HG03354 (cell line): Measurements from ENCODE around the gene ICA1L.
A peak's percentile ranks its signal among the peaks of the same experiment; 100 is the strongest.
"Not testable (repeated sequence)": the region's sequence is repeated elsewhere in the genome, so short reads cannot be mapped to it uniquely, and the experiment has no call there.

Experiments used
- ATAC-seq: cut with Tn5 transposase; IDR thresholded peaks from one replicate; pipeline ENCODE4 v1.9.1; 2021; ENCODE audit warnings: mild to moderate bottlenecking; ENCODE audit not compliant: unreplicated experiment, poor library complexity, severe bottlenecking

ICA1L gene

DNA sequence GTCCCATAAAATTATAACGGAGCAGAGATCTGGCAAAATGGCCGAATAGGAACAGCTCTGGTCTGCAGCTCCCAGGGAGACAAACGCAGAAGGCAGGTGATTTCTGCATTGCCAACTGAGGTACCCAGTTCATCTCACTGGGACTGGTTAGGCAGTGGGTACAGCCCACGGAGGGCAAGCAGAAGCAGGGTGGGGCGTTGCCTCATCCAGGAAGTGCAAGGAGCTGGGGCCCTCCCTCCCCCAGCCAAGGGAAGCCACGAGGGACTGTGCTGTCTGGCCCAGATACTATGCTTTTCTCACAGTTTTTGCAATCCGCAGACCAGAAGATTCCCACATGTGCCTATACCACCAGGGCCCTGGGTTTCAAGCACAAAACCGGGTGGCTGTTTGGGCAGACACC, 22.8 kb downstream of the ICA1L start:
- no peak for ATAC-seq

DNA sequence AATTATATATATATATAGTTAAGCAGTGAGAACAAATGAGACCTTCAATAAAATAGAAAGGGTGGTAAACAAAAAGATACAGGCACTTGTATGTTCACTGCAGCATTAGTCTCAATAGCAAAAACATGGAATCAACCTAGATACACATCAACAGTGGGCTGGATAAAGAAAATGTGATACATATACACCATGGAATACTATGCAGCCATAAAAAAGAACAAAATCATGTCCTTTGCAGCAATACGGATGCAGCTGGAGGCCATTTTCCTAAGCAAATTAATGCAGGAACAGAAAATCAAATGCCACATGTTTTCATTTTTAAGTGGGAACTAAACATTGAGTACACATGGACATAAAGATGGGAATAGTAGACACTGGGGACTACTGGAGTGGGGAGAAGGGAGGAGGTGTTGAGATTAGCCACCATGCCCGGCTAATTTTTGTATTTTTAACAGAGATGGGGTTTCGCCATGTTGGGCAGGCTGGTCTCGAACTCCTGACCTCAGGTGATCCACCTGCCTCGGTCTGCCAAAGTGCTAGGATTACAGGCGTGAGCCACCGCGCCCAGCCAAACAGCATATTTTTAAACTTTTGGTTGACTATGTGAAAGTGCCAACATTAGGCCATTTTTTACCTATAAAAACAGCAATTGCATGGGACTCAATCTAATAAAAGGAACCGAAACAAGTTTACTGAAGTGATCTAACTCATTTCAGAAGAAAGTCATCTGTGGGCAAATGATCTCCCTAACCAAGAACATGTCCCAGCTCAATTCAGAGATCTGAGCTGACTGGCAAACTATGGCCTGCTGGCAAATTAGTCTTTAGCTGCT, 23.7 kb downstream of the ICA1L start:
- ATAC-seq: peak; percentile 52

DNA sequence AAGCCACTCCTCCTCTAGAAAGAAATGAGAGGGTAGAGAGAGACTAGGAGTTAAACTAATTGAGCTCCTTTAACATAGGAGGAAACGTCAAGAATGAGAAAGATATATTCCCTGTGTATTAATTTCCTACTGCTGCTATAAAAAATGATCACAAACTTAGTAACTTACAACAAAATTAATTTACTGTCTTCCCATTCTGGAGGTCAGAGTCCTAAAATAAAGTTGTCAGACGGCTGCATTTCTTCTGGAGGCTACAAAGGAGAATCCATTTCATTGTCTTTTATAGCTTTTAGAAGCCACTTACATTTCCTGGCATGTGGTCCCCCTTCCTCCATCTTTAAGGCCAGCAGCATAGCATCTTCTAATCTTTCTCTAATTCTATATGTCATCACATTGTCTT, 26.9 kb downstream of the ICA1L start:
- ATAC-seq: no peak

DNA sequence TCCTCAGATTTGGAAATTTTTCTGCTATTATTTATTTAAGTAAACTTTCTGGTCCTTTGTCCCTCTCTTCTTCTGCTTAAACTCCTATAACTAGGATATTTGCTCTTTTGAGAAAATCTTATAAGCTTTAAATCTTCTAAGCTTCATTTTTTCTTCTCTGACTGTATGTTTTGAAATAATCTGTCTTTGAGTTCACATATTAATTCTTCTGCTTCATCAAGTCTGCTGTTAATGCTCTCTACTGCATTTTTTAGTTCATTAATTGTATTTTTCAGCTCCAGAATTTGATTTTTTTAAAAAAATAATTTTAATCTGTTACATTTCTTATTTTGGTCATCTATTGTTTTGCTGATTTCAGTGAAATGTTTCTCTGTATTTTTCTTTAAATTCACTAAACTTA, 28.9 kb downstream of the ICA1L start:
- no peak for ATAC-seq

DNA sequence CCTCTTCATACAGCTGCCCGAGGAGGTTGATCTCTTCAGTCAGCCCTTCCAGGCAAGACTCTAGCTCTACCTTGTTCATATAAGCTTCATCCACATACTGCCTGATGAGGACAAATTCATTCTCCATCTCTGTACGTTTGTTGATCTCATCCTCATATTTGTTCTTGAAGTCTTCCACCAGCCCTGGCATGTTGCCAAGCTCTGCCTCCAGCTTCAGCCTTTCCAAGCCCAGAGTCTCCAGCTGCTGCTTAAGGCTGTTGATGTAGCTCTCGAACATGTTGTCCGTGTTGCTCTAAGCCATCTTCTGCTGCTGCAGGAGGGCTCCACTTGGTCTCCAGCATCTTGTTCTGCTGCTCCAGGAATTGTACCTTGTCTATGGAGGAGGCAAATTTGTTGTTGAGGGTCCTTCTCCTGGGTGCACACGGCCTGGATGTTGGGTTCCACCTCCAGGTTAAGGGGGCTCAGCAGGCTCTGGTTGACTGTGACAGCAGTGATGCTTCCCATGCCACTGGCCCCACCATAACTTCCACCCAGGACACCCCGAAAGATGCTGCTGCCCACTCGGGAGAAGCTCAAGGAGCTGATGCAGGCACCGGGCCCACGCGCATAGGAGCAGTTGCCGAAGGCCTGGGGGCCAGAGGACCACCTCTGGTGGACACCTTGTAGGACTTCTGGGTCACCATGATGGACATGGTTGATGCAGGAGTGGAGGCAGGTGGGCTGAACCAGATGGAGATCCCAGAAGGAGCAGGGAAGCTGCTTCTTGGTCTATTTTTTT, 30.3 kb downstream of the ICA1L start:
- no peak for ATAC-seq

DNA sequence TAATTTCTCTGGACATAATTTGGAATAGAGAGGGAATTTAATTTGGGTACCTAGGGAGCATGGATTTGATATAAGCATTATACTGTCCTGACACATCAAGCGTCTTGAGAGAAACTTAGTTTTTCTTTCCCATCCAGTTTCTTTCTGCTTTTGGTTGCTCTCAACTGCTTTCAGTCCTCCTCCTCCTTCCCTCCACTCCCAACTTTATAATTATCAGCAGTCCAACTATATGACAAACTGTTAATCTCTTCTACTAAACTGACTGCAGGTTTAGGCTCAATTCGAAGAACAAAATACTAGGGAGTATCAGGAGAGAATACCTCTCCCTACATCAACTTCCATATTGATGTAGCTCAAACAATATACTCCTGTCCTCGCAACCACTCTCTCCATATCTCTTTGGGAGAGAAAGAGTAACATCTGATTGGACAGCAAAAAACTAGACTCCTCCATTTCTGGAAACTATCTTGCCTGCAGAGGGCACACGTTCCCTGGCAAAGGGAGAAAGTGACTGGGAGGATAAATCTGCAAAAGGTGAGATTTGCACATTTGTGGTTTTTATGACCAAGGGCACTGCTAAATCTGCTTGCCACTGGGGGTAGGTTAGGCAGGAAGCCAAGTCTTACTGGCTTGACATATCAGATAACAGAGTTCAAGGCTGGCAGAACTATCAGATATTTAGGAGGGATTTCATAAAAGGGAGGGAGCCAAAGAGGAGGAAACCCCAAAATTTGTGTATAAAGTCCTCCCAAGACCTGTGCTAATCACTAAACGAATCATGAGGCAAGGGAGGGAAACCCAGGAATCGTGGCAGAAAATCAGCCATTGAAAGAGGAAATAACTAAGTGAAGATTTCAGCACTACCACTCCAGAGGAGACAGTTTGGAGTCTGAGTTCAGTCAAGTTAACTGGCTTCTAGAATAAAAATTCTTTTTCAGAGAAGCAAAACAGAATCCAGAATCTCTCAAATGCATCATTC, 40.0 kb downstream of the ICA1L start:
- no peak for ATAC-seq

DNA sequence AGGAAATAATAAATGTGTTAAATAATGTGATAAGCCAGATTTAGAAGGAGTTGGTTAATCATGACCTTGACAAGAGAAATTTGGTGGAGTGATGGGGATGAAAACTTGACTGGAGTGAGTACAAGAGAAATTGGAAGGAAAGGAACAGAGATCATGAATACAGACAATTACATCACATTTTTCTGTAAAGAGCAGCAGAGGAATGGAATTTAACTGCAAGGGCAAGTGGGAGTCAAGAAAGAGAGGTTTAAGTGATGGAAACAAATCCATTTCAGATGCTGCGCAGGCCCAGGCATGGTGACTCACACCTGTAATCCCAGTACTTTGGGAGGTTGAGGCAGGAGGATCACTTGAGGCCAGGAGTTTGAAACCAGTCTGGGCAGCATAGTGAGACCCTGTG, 46.7 kb downstream of the ICA1L start:
- no peak for ATAC-seq

DNA sequence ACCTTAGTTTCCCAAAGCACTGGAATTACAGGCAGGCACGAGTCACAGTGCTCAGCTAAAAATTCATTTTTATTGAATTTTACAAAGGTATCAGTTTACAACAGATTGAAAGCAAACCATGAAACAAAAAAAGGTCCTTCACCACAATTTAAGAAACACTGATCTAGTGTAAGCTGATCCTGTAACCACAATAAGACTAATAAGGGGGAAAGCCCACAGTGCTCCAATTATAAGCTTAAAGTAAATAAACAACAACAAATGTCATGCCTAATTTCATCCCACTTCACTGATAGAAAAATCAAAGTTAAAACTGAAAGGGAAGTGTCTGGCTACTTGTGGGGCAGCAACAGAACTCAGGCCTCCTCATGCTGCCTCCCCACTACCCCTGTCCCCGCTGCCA, 49.2 kb downstream of the ICA1L start:
- no peak for ATAC-seq

DNA sequence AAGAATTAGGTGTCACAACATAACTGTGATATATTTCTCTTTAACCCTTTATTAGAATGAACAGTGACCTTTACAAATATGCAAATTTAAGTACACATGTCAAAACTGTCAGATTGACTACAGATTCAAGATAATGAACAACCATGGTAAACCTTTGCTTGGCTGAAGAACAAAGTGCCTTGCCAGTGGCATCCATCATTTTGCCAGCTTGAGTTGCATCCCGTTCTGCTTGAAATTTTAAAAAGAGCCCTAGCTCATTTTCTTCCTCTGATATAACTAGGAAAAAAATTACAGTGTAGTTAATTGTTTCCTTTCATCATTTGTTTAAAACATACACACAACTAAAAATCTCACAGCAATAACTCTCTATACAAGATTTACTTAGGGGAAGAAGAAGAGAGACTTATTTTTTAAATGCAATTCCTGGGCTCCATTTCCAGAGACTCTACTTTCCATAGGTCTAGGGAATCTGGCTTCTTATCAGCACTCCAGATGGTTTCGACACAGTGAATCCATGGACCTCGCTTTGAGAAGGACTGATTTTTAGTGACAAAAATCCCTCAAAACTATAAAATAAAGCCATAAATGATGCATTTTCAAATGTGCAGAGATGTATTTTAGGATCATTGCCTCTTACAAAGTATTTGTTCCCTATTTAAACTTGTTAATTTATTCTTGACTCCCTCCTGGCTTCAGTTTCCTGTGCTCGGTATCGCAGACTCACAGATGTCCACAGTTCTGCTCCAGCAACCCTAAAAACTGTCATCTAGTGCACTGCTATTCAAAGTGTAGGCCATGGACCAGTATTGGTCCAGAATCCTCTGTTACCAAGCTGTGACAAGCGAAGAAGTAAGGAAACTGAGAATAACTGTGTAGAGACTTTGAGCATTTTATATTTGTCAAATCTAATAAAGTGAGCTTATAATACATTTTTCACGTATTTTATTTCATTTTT, 50.1 kb downstream of the ICA1L start:
- ATAC-seq: no peak

DNA sequence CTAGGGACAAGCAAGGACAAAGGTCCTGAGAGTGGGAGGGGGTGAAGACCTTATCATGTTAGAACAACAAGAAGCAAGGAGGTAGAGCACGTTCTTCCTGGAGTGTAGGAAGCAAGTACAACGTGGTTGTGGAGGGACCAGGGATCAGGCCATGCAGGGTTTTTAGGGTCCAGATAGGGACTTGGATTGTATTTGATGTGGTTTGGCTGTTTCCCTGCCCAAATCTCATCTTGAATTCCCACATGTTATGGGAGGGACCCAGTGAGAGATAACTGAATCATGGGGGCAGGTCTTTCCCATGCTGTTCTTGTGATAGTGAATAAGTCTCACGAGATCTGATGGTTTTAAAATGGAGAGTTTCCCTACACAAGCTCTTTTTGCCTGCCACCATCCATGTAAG, 53.2 kb downstream of the ICA1L start:
- no peak for ATAC-seq

DNA sequence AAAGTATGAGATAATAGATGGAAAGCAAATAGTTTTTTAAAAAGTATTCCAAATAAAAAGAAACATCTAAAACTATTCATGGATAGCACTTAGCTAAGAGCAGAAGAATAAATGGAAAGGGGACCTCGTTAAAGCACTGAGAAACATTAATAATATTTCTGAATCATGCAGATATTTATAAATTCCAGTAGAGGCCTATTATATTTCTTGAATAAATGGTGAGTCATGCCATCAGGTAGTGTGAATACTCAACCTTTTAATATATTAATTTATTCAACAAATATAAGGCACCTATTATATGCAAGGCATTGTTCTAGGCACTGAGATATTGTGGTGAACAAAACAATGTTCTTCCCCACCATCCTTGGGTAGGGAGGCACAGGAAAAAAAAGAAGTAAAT, 53.8 kb downstream of the ICA1L start:
- ATAC-seq: no peak

DNA sequence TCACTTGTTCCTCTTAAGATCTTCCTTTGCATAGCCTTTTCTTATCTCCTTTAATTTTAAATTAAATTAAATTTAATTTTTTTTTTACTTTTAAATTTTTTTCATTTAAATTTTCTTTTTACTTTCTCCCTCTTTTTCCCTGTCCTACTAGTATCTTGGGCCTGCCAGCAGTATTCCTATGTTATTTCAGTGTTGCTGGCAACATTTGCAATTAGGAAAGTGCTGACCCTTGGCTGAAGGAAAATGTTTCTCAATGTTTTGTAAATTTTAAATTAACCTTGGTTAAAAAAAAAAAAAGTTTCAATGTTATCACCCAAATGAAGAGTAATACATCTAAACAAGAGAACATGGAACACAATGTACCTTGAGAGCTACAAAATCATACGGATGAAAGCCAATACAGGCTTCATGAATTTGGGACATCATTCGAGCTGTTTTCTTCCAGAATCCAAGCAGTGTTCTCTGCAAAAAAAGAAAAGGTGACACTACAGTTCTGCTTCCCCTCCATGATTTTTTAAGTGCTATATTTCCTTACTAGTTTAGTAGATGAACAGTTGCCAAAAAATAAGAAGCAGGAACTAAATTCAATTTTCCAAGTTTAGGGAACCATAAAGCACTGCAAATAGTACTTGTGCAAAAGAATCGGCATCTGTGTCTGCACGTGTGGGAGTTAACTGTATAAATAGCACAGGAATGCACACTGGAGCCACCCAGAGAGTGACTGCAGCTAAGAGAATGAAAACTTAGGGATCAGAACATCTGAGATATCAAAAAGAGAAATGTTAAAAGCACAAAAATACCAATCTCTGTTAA, 55.8 kb downstream of the ICA1L start:
- ATAC-seq: no peak

DNA sequence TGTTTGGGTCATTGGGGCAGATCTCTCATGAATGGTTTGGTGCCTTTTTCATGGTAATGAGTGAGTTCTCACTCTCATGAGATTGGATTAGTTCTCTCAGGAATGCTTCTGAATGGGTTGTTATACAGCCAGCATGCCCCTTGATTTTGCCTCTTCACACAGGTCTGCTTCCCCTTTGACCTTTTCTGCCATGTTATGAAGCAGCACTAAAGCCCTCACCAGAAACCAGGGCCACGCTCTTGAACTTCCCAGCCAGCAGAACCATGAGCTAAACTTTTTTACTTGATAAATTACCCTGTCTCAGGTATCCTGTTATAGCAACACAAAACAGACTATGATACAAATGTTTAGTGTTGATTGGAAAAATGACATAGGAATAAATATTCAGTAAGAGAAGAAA, 57.3 kb downstream of the ICA1L start:
- no peak for ATAC-seq

DNA sequence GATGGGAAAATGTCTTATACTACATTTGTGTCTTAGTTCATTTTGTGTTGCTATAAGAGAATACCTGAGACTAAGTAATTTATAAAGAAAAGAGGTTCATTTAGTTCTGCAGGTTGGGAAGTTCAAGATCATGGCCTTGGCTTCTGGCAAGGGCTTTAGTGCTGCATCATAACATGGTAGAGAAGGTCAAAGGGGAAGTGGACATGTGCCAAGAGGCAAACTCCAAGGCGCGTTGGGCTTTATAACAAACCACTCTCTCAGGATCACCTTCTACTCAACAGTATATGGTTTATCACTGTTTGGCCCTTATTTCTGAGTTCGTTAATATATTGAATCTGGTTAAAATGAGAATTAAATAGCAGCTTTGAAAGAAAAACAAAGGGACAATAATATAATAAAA, 58.2 kb downstream of the ICA1L start:
- no peak for ATAC-seq

DNA sequence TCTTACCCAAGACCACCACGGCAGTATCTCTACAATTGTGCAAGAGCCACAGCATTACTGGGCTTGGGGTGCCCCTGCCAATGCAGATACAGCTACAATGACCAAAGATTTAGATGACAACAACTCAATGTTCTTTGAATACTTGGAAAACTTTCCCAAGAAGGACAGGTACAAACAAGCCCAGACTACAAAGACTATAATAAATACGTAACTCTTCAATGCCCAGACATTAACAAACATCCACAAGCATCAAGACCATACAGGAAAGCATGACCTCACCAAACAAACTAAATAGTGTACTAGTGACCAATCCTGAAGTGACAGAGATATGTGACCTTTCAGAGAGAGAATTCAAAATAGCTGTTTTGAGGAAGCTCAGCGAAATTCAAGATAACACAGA, 62.8 kb downstream of the ICA1L start:
- ATAC-seq: no peak

DNA sequence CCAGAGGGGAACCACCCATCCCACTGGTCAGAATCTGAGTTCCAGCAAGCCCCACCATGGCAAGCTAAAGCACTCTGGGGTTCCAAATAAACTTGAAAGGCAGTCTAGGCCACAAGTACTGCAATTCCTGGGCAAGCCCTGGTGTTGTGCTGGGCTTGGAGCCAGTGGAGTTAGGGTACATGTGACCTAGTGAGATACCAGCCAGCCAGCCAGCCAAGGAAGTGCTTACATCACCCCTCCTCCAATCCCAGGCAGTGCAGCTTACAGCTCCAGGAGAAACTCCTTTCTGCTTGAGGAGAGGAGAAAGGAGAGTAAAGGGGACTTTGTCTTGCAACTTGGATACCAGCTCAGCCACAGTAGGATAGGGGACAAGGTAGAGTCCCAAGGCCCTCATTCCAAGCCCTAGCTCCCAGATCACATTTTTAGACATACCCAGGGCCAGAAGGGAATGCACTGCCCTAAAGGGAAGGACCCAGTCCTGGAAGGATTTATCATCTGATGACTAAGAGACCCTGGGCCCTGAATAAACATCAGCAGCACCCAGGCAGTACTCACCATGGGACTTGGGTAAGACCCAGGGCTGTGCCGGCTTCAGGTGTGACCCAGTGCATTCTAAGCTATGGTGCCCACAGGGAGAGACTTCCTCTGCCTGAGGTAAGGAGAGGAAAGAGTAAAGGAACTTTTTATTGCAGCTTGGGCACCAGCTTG, 64.0 kb downstream of the ICA1L start:
- not testable (repeated sequence) for ATAC-seq

DNA sequence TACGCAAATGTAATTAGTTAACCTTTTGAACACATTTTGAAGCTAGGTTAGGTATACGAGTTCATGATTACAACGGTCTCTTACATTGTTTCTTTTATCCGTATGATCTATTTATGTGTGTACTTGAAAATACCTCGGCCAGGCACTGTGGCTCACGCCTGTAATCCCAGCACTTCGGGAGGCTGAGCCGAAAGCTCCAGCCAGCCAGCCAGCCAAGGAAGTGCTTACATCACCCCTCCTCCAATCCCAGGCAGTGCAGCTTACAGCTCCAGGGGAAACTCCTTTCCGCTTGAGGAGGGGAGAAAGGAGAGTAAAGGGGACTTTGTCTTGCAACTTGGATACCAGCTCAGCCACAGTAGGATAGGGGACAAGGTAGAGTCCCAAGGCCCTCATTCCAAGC, 65.7 kb downstream of the ICA1L start:
- not testable (repeated sequence) for ATAC-seq

DNA sequence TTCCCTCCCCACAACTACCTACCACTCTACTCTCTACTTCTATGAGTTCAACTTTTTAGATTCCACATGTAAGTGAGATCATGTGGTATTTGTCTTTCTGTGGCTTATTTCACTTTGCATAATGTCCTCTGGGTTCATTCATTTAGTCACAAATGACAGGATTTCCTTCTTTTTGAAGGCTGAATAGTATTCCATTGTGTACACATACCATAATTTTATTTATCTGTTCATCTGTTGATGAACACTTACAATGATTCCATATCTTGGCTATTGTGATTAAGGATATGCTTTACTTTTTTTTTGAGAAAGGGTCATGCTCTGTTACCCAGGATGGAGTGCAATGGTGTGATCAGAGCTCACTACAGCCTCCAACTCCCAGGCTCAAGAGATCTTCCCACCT, 73.6 kb downstream of the ICA1L start:
- ATAC-seq: no peak
